CD14-positive monocyte (primary cell): ENCODE data around the gene DCLK1. TPM values are rescaled to one million over a fixed set of nuclear protein-coding genes. Genes with fewer than 3 reads are reported as not detected.

Source experiments
- DNase-seq, 3 donors: peaks; one replicate each; pipeline ENCODE4 v3.0.0-alpha.2; 2011 to 2022
- H2AFZ ChIP-seq: 2 replicates; pipeline ENCODE4 v1.6.0; 2012; ENCODE audit warnings: mild to moderate bottlenecking, low read depth, low read length, inconsistent platforms; ENCODE audit not compliant: insufficient read depth, poor library complexity, severe bottlenecking
- H3K27ac ChIP-seq, 2 donors: 1 replicate in 1 of 2; 2 replicates in 1 of 2; pipeline ENCODE4 v1.5.1; 2012 to 2013; ENCODE audit warnings: low read length in 2 of 2, control low read depth in 1 of 2, inconsistent platforms in 1 of 2, low read depth in 1 of 2, mild to moderate bottlenecking in 1 of 2
- H3K27me3 ChIP-seq, 2 donors: one replicate each; pipeline versions ENCODE4 v1.6.0 to v1.6.1; 2011 to 2013; ENCODE audit warnings: low read length in 2 of 2; ENCODE audit not compliant: control insufficient read depth in 2 of 2, insufficient read depth in 2 of 2
- H3K36me3 ChIP-seq, 2 donors: replicated peaks in 1 of 2; 1 replicate in 1 of 2; 2 replicates in 1 of 2; pipeline versions ENCODE4 v1.5.1 to v1.6.1; 2012 to 2013; ENCODE audit warnings: low read length in 2 of 2, control low read depth in 1 of 2, inconsistent platforms in 1 of 2, mild to moderate bottlenecking in 1 of 2; ENCODE audit not compliant: insufficient read depth in 2 of 2, control insufficient read depth in 1 of 2
- H3K4me1 ChIP-seq, 2 donors: 1 replicate in 1 of 2; 2 replicates in 1 of 2; pipeline versions ENCODE4 v1.5.1 to v1.6.1; 2012 to 2013; ENCODE audit warnings: low read length in 2 of 2, control low read depth in 1 of 2, inconsistent platforms in 1 of 2, mild to moderate bottlenecking in 1 of 2, moderate library complexity in 1 of 2; ENCODE audit not compliant: insufficient read depth in 2 of 2, control insufficient read depth in 1 of 2
- H3K4me2 ChIP-seq: replicated peaks from 2 replicates; pipeline ENCODE3; 2012; ENCODE audit warnings: low read length, moderate library complexity, mild to moderate bottlenecking; ENCODE audit not compliant: poor library complexity, severe bottlenecking; ENCODE audit errors: extremely low read depth
- H3K4me3 ChIP-seq, 3 experiments: fragments of 200-600 bp in 1 of 3; sonication (generic) in 1 of 3; replicated peaks in 1 of 3; 1 replicate in 2 of 3; 2 replicates in 1 of 3; pipeline ENCODE4 v1.5.1; 2011 to 2013; ENCODE audit warnings: low read length in 3 of 3, mild to moderate bottlenecking in 3 of 3, control low read depth in 2 of 3, low read depth in 2 of 3, inconsistent platforms in 1 of 3, moderate library complexity in 1 of 3
- H3K79me2 ChIP-seq: 2 replicates; pipeline ENCODE4 v1.6.0; 2012; ENCODE audit warnings: mild to moderate bottlenecking, control low read depth, inconsistent platforms, low read length, moderate library complexity; ENCODE audit not compliant: insufficient read depth
- H3K9ac ChIP-seq: 2 replicates; pipeline ENCODE4 v1.6.0; 2017; ENCODE audit warnings: low read length, mild to moderate bottlenecking; ENCODE audit not compliant: insufficient read depth, poor library complexity, severe bottlenecking
- H3K9me3 ChIP-seq, 2 donors: replicated peaks in 1 of 2; 1 replicate in 1 of 2; 2 replicates in 1 of 2; pipeline versions ENCODE4 v1.5.1 to v1.6.1; 2012 to 2013; ENCODE audit warnings: low read length in 2 of 2, control low read depth in 1 of 2; ENCODE audit not compliant: control insufficient read depth in 1 of 2, insufficient read depth in 1 of 2
- H4K20me1 ChIP-seq: 2 replicates; pipeline ENCODE4 v1.6.0; 2012; ENCODE audit warnings: mild to moderate bottlenecking, low read length, control low read depth, moderate library complexity; ENCODE audit not compliant: insufficient read depth
- H3K27ac Mint-ChIP-seq, 7 donors: one replicate each; pipeline ENCODE4 v1.8.0; 2020; ENCODE audit warnings: mild to moderate bottlenecking in 7 of 7, mixed read lengths in 7 of 7, moderate library complexity in 6 of 7, inconsistent platforms in 2 of 7
- H3K27me3 Mint-ChIP-seq, 3 donors: one replicate each; pipeline ENCODE4 v1.8.0; 2021 to 2022; ENCODE audit warnings: low read depth in 3 of 3, mild to moderate bottlenecking in 3 of 3, mixed read lengths in 3 of 3, moderate library complexity in 3 of 3, inconsistent platforms in 1 of 3
- H3K36me3 Mint-ChIP-seq, 2 donors: one replicate each; pipeline ENCODE4 v1.8.0; 2020; ENCODE audit warnings: mixed read lengths in 2 of 2, inconsistent platforms in 1 of 2, mild to moderate bottlenecking in 1 of 2
- H3K4me1 Mint-ChIP-seq: one replicate; pipeline ENCODE4 v1.8.0; 2020; ENCODE audit warnings: mild to moderate bottlenecking, mixed read lengths
- H3K4me3 Mint-ChIP-seq, 2 donors: one replicate each; pipeline ENCODE4 v1.8.0; 2020; ENCODE audit warnings: mild to moderate bottlenecking in 2 of 2, mixed read lengths in 2 of 2, moderate library complexity in 1 of 2
- H3K9me3 Mint-ChIP-seq, 7 donors: one replicate each; pipeline ENCODE4 v1.8.0; 2020 to 2022; ENCODE audit warnings: mixed read lengths in 7 of 7, mild to moderate bottlenecking in 6 of 7, moderate library complexity in 6 of 7, inconsistent platforms in 2 of 7
- WGBS: methylation state at CpG from one replicate; pipeline ENCODE4 v1.1.5; 2013; ENCODE audit warnings: missing lambda C conversion rate; ENCODE audit not compliant: insufficient coverage; 5-methylcytosine and 5-hydroxymethylcytosine counted together
- intact Hi-C, 2 donors: fragments of 100-400 bp; cut with micrococcal nuclease; formaldehyde crosslinking; loops; one replicate each; pipeline versions ENCODE4 v1.15.0 to v1.15.1; 2023
- polyA plus RNA-seq, 3 donors: library from polyadenylated mRNA; depleted of rRNA in 1 of 3; unstranded in 2 of 3; stranded (reverse) in 1 of 3; fragments of 300-500 nt in 2 of 3; fragments of >200 nt in 1 of 3; fragmentation: Illumina TruSeq in 2 of 3; gene quantifications; 1 replicate in 2 of 3; 2 replicates in 1 of 3; pipeline ENCODE4 v1.2.3, GENCODE V29; 2012 to 2021
- TF ChIP-seq, protein P1 (sequence below): fragments of 200-600 bp; IDR thresholded peaks from one replicate; pipeline ENCODE4 v1.8.0; 2022; ENCODE audit warnings: antibody characterized with exemption, mild to moderate bottlenecking

Gene DCLK1
- polyA plus RNA-seq, 3 donors, result not detected

GRCh38 chr13:35978607-35979316, 152.4 kb downstream of the DCLK1 start:
- H3K4me2 ChIP-seq, result no peak overlapping the region
- intact Hi-C loops, result loop anchor here in 1 of 2 donors (10.0 kb wide), 1 partner anchor 296 kb away; no protein-coding TSS in a partner anchor
- Mint-ChIP-seq H3K27me3 (peaks cover 0 to 4% (median 4%) of the 10 kb centered on the region in 3 donors), H3K4me1 (no peaks in the 10 kb centered on the region), H3K27ac (no peak overlapping the region), H3K9me3 (peaks cover 0 to 7% (median 1%) of the 10 kb centered on the region in 7 donors), H3K36me3 (no peaks in the 10 kb centered on the region), H3K4me3 (no peak overlapping the region)
- no peak overlapping the region for H2AFZ ChIP-seq
- H4K20me1 ChIP-seq, result no peaks in the 10 kb centered on the region
- H3K4me3 ChIP-seq, result no peak overlapping the region
- TF ChIP-seq, protein P1, sequence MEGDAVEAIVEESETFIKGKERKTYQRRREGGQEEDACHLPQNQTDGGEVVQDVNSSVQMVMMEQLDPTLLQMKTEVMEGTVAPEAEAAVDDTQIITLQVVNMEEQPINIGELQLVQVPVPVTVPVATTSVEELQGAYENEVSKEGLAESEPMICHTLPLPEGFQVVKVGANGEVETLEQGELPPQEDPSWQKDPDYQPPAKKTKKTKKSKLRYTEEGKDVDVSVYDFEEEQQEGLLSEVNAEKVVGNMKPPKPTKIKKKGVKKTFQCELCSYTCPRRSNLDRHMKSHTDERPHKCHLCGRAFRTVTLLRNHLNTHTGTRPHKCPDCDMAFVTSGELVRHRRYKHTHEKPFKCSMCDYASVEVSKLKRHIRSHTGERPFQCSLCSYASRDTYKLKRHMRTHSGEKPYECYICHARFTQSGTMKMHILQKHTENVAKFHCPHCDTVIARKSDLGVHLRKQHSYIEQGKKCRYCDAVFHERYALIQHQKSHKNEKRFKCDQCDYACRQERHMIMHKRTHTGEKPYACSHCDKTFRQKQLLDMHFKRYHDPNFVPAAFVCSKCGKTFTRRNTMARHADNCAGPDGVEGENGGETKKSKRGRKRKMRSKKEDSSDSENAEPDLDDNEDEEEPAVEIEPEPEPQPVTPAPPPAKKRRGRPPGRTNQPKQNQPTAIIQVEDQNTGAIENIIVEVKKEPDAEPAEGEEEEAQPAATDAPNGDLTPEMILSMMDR, result peak; percentile 78
- no peak overlapping the region for H3K27ac ChIP-seq
- no peak overlapping the region for H3K9ac ChIP-seq
- no peaks in the 10 kb centered on the region for H3K36me3 ChIP-seq
- no peaks in the 10 kb centered on the region for H3K9me3 ChIP-seq
- H3K27me3 ChIP-seq, result no peaks in the 10 kb centered on the region
- no peaks in the 10 kb centered on the region for H3K79me2 ChIP-seq
- H3K4me1 ChIP-seq, result no peaks in the 10 kb centered on the region
- 100% methylated on average over 3 of the region's 10 CpGs for WGBS
- peak in 1 of 3 donors; percentile 6 for DNase-seq

GRCh38 chr13:35977060-35977459, 154.1 kb downstream of the DCLK1 start:
- H2AFZ ChIP-seq, result no peak overlapping the region
- no peaks in the 10 kb centered on the region for H3K36me3 ChIP-seq
- Mint-ChIP-seq H3K27me3 (peaks cover 0 to 4% (median 4%) of the 10 kb centered on the region in 3 donors), H3K4me1 (no peaks in the 10 kb centered on the region), H3K36me3 (no peaks in the 10 kb centered on the region), H3K27ac (no peak overlapping the region), H3K9me3 (peaks cover 0 to 10% (median 0%) of the 10 kb centered on the region in 7 donors), H3K4me3 (no peak overlapping the region)
- TF ChIP-seq, protein P1, result no peak
- no peak overlapping the region for H3K9ac ChIP-seq
- H3K27me3 ChIP-seq, result no peaks in the 10 kb centered on the region
- no peaks in the 10 kb centered on the region for H3K79me2 ChIP-seq
- no peak overlapping the region for H3K4me2 ChIP-seq
- intact Hi-C loops, result loop anchor here in 1 of 2 donors (10.0 kb wide), 1 partner anchor 298 kb away; no protein-coding TSS in a partner anchor
- H3K27ac ChIP-seq, result no peak overlapping the region
- H3K4me1 ChIP-seq, result no peaks in the 10 kb centered on the region
- no CpG with 5 or more reads among the region's 2 CpGs for WGBS
- H3K9me3 ChIP-seq, result no peaks in the 10 kb centered on the region
- no peak for DNase-seq
- no peaks in the 10 kb centered on the region for H4K20me1 ChIP-seq
- no peak overlapping the region for H3K4me3 ChIP-seq
